Endothelial cell of umbilical vein (primary cell): Measurements from ENCODE around the gene AKR7A3. TPM values are rescaled to one million over a fixed set of nuclear protein-coding genes. Genes with fewer than 3 reads are reported as not detected.

ENCODE experiments used
- BruUV-seq: library from RNA; stranded (reverse); fragments of 400-500 nt; replicated peaks from 2 replicates; lab custom pipeline; 2021; lab: Mats Ljungman, UMichigan
- CTCF ChIA-PET: fragments of 300-600, 350-600 bp; sonication (Branson Sonifier 250); formaldehyde crosslinking; loops from one replicate; lab custom pipeline; 2021; ENCODE audit warnings: antibody characterized with exemption, inconsistent platforms; lab: Charles Lee
- POLR2A ChIA-PET: fragments of 300-600, 350-600 bp; sonication (Branson Sonifier 250); formaldehyde crosslinking; loops from one replicate; lab custom pipeline; 2021; ENCODE audit warnings: antibody characterized with exemption, inconsistent platforms; lab: Charles Lee
- DNase-seq: peaks from one replicate; pipeline ENCODE4 v3.0.0-alpha.2; 2011; ENCODE audit warnings: low read depth, low spot score
- FAIRE-seq: peaks from 2 replicates; lab custom pipeline; 2011; peaks lifted over from hg19 to GRCh38; lab: Jason Lieb, UNC
- H2AFZ ChIP-seq: 2 replicates; pipeline ENCODE4 v1.6.0; 2012; ENCODE audit warnings: low read depth, low read length, control low read depth, inconsistent platforms
- H3K27ac ChIP-seq: 2 replicates; pipeline ENCODE4 v1.5.1; 2011; ENCODE audit warnings: low read depth, mild to moderate bottlenecking, control low read depth, low read length, moderate library complexity; ENCODE audit not compliant: insufficient read depth
- H3K27me3 ChIP-seq, 2 experiments: 2 replicates each; pipeline versions ENCODE4 v1.6.0 to v1.6.1; 2011; ENCODE audit warnings: low read length in 2 of 2, mixed read lengths in 1 of 2; ENCODE audit not compliant: control insufficient read depth in 2 of 2, insufficient read depth in 2 of 2
- H3K36me3 ChIP-seq, 2 experiments: 2 replicates in 1 of 2; 3 replicates in 1 of 2; pipeline ENCODE4 v1.5.1; 2011; ENCODE audit warnings: low read length in 2 of 2, mild to moderate bottlenecking in 1 of 2, moderate library complexity in 1 of 2; ENCODE audit not compliant: control insufficient read depth in 2 of 2, insufficient read depth in 2 of 2; ENCODE audit errors: extremely low read depth in 1 of 2
- H3K4me1 ChIP-seq: 3 replicates; pipeline ENCODE4 v1.5.1; 2011; ENCODE audit warnings: mild to moderate bottlenecking, low read length; ENCODE audit not compliant: control insufficient read depth, insufficient read depth; ENCODE audit errors: extremely low read depth
- H3K4me2 ChIP-seq: 2 replicates; pipeline ENCODE4 v1.6.1; 2011; ENCODE audit warnings: low read length, control low read depth, mixed read lengths; ENCODE audit not compliant: insufficient read depth
- H3K4me3 ChIP-seq, 3 experiments: fragments of 200-600 bp in 1 of 3; sonication (generic), shearing (Covaris generic) in 1 of 3; replicated peaks in 1 of 3; 2 replicates each; pipeline ENCODE4 v1.5.1; 2011 to 2016; ENCODE audit warnings: control low read depth in 3 of 3, low read length in 3 of 3, mild to moderate bottlenecking in 2 of 3, inconsistent platforms in 1 of 3, low read depth in 1 of 3, moderate library complexity in 1 of 3; ENCODE audit not compliant: insufficient read depth in 1 of 3
- H3K79me2 ChIP-seq: 2 replicates; pipeline ENCODE4 v1.6.0; 2012; ENCODE audit warnings: low read length, inconsistent platforms; ENCODE audit not compliant: control insufficient read depth, insufficient read depth
- H3K9ac ChIP-seq: replicated peaks from 2 replicates; pipeline ENCODE3; 2011; ENCODE audit warnings: low read length, control low read depth; ENCODE audit not compliant: insufficient read depth; ENCODE audit errors: extremely low read depth
- H3K9me1 ChIP-seq: replicated peaks from 3 replicates; pipeline ENCODE4 v1.6.0; 2011; ENCODE audit warnings: mild to moderate bottlenecking, low read length; ENCODE audit not compliant: control insufficient read depth, insufficient read depth; ENCODE audit errors: extremely low read depth
- H3K9me3 ChIP-seq: replicated peaks from 2 replicates; pipeline ENCODE4 v1.5.1; 2012; ENCODE audit warnings: low read length, inconsistent platforms; ENCODE audit not compliant: control insufficient read depth, insufficient read depth
- H4K20me1 ChIP-seq: replicated peaks from 2 replicates; pipeline ENCODE3; 2011; ENCODE audit warnings: mild to moderate bottlenecking, low read length; ENCODE audit not compliant: control insufficient read depth, insufficient read depth; ENCODE audit errors: extremely low read depth
- EZH2 ChIP-seq: IDR thresholded peaks from 2 replicates; pipeline ENCODE4 v1.6.1; 2012; ENCODE audit warnings: borderline replicate concordance, low read depth, mild to moderate bottlenecking, moderate library complexity, low read length, inconsistent platforms; ENCODE audit not compliant: severe bottlenecking
- FOS ChIP-seq: IDR thresholded peaks from 2 replicates; pipeline ENCODE4 v1.6.1; 2011; ENCODE audit warnings: mild to moderate bottlenecking, low read length, moderate library complexity, borderline replicate concordance; ENCODE audit not compliant: insufficient read depth
- GATA2 ChIP-seq: IDR thresholded peaks from 2 replicates; pipeline ENCODE4 v1.7.0; 2011; ENCODE audit warnings: low read depth, mild to moderate bottlenecking, moderate library complexity, mixed read lengths, low read length; ENCODE audit not compliant: insufficient read length, insufficient read depth
- JUN ChIP-seq: IDR thresholded peaks from 2 replicates; pipeline ENCODE4 v1.6.1; 2011; ENCODE audit warnings: borderline replicate concordance, low read depth; ENCODE audit not compliant: insufficient read length, insufficient read depth
- MYC ChIP-seq: IDR thresholded peaks from one replicate; pipeline ENCODE4 v1.6.1; 2011; ENCODE audit warnings: mild to moderate bottlenecking, low read depth, low read length
- POLR2A ChIP-seq: IDR thresholded peaks from 2 replicates; pipeline ENCODE4 v1.6.1; 2012; ENCODE audit warnings: low read depth, mild to moderate bottlenecking, control low read depth, low read length
- POLR2AphosphoS5 ChIP-seq: IDR thresholded peaks from 2 replicates; pipeline ENCODE4 v1.6.1; 2012; ENCODE audit warnings: low read depth, mild to moderate bottlenecking, control low read depth, low read length, moderate library complexity; ENCODE audit not compliant: insufficient read depth
- dilution Hi-C: fragments of 300-500 bp; cut with MboI; formaldehyde crosslinking; loops from one replicate; pipeline ENCODE4 v1.15.0; 2019; ENCODE audit warnings: low sequenced_read_pairs; ENCODE audit not compliant: extremely low pct_ligation_motif_present
- intact Hi-C: fragments of 100-400 bp; cut with micrococcal nuclease; formaldehyde crosslinking; loops from one replicate; pipeline ENCODE4 v1.10.0; 2022
- polyA plus RNA-seq, 4 experiments: library from polyadenylated mRNA; depleted of rRNA in 3 of 4; stranded (reverse) in 3 of 4; unstranded in 1 of 4; fragments of >200 nt; gene quantifications; 2 replicates each; pipeline versions ENCODE4 v1.2.1 to v1.2.3, GENCODE V29; 2011 to 2012; ENCODE audit warnings: missing spikeins in 1 of 4
- total RNA-seq: library from RNA; stranded (reverse); gene quantifications from 2 replicates; pipeline ENCODE4 v1.2.3, GENCODE V29; 2021
- TF ChIP-seq, protein P1 (sequence below): IDR thresholded peaks from 2 replicates; pipeline ENCODE4 v1.6.1; 2011; ENCODE audit not compliant: insufficient read depth, insufficient read length
- TF ChIP-seq, protein P2 (sequence below), 2 donors: IDR thresholded peaks; 1 replicate in 1 of 2; 2 replicates in 1 of 2; pipeline ENCODE4 v1.5.1; 2011; ENCODE audit warnings: low read length in 2 of 2, mild to moderate bottlenecking in 2 of 2, moderate library complexity in 2 of 2, control low read depth in 1 of 2, inconsistent platforms in 1 of 2, low read depth in 1 of 2; ENCODE audit not compliant: insufficient read depth in 1 of 2; ENCODE audit errors: extremely low read depth in 1 of 2

Gene AKR7A3
- total and polyA plus RNA-seq, 2 donors (not counting 3 experiments of a cell fraction or from before 2014, with no cell fraction given), result 0.49 to 0.50 TPM

GRCh38 chr1:19323987-19324664 lies 35.6 kb upstream of the AKR7A3 start:
- CTCF ChIA-PET, result no interaction called here
- dilution Hi-C loops (no loop called here), intact Hi-C loops (no loop called here)
- H3K9me1 ChIP-seq, result no peaks in the 10 kb centered on the region
- no TSS peak for BruUV-seq
- no peak for FAIRE-seq
- H4K20me1 ChIP-seq, result no peaks in the 10 kb centered on the region
- H2AFZ ChIP-seq, result no peak overlapping the region
- no peak overlapping the region for H3K27ac ChIP-seq
- no peak overlapping the region for H3K9ac ChIP-seq
- POLR2A ChIA-PET, result no interaction called here
- no peak overlapping the region for H3K4me3 ChIP-seq
- H3K27me3 ChIP-seq, result no peaks in the 10 kb centered on the region
- no peak overlapping the region for H3K4me2 ChIP-seq
- peaks cover 4 to 37% of the 10 kb centered on the region in 2 experiments for H3K36me3 ChIP-seq
- TF ChIP-seq EZH2, result no peak
- no peak for TF ChIP-seq POLR2AphosphoS5
- TF ChIP-seq, protein P1, sequence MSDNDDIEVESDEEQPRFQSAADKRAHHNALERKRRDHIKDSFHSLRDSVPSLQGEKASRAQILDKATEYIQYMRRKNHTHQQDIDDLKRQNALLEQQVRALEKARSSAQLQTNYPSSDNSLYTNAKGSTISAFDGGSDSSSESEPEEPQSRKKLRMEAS, result no peak
- TF ChIP-seq JUN, result no peak
- TF ChIP-seq GATA2, result no peak
- TF ChIP-seq POLR2A, result no peak
- TF ChIP-seq, protein P2, sequence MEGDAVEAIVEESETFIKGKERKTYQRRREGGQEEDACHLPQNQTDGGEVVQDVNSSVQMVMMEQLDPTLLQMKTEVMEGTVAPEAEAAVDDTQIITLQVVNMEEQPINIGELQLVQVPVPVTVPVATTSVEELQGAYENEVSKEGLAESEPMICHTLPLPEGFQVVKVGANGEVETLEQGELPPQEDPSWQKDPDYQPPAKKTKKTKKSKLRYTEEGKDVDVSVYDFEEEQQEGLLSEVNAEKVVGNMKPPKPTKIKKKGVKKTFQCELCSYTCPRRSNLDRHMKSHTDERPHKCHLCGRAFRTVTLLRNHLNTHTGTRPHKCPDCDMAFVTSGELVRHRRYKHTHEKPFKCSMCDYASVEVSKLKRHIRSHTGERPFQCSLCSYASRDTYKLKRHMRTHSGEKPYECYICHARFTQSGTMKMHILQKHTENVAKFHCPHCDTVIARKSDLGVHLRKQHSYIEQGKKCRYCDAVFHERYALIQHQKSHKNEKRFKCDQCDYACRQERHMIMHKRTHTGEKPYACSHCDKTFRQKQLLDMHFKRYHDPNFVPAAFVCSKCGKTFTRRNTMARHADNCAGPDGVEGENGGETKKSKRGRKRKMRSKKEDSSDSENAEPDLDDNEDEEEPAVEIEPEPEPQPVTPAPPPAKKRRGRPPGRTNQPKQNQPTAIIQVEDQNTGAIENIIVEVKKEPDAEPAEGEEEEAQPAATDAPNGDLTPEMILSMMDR (IDR thresholded peaks at IDR 0.05; ENCODE audit: extremely low read depth in 1 of 2, insufficient read depth in 1 of 2, low read depth in 1 of 2, low read length in 2 of 2), result no peak
- TF ChIP-seq MYC, result no peak
- TF ChIP-seq FOS, result no peak
- H3K79me2 ChIP-seq, result no peaks in the 10 kb centered on the region
- H3K9me3 ChIP-seq, result no peaks in the 10 kb centered on the region
- no peak for DNase-seq
- H3K4me1 ChIP-seq, result no peaks in the 10 kb centered on the region
